GM23338 (cell line): ENCODE measurements around the gene DRC3. TPM values are rescaled to one million over a fixed set of nuclear protein-coding genes. Genes with fewer than 3 reads are reported as not detected.

Experiments
- ATAC-seq: fragments of 200-7000 bp; cut with Tn5 transposase; 3 replicates; pipeline ENCODE4 v1.9.1; 2020
- DNase-seq: peaks from one replicate; pipeline ENCODE4 v3.0.0-alpha.2; 2015; ENCODE audit warnings: low spot score
- H2AFZ ChIP-seq: fragments of 200-600 bp; sonication (generic); 2 replicates; pipeline ENCODE4 v1.8.0; 2016; ENCODE audit warnings: antibody characterized with exemption, mild to moderate bottlenecking, moderate library complexity
- H3F3A ChIP-seq: fragments of 200-600 bp; sonication (generic); replicated peaks from 2 replicates; pipeline ENCODE4 v1.8.0; 2017; ENCODE audit warnings: antibody characterized with exemption, mixed run types, low read depth
- H3K27ac ChIP-seq: fragments of 200-600 bp; sonication (generic); 2 replicates; pipeline ENCODE4 v1.6.1; 2016; ENCODE audit warnings: low read depth
- H3K27me3 ChIP-seq: fragments of 200-600 bp; sonication (generic); 2 replicates; pipeline ENCODE4 v1.8.0; 2016; ENCODE audit warnings: mild to moderate bottlenecking, mixed run types, moderate library complexity; ENCODE audit not compliant: insufficient read depth
- H3K36me3 ChIP-seq: fragments of 200-600 bp; sonication (generic); 2 replicates; pipeline ENCODE4 v1.8.0; 2016; ENCODE audit warnings: mild to moderate bottlenecking; ENCODE audit not compliant: insufficient read depth
- H3K4me1 ChIP-seq: fragments of 200-600 bp; sonication (generic); 2 replicates; pipeline ENCODE4 v1.8.0; 2016; ENCODE audit warnings: mild to moderate bottlenecking, moderate library complexity; ENCODE audit not compliant: insufficient read depth
- H3K4me2 ChIP-seq: fragments of 200-600 bp; sonication (generic); 2 replicates; pipeline ENCODE4 v1.7.1; 2017; ENCODE audit warnings: mixed run types
- H3K4me3 ChIP-seq: fragments of 200-600 bp; sonication (generic); 2 replicates; pipeline ENCODE4 v1.6.1; 2016; ENCODE audit warnings: mixed run types
- H3K79me2 ChIP-seq: fragments of 200-600 bp; sonication (generic); replicated peaks from 2 replicates; pipeline ENCODE4 v1.8.0; 2017; ENCODE audit warnings: mild to moderate bottlenecking; ENCODE audit not compliant: insufficient read depth
- H3K9me2 ChIP-seq: fragments of 200-600 bp; sonication (generic); 2 replicates; pipeline ENCODE4 v1.8.0; 2017; ENCODE audit not compliant: insufficient read depth
- H4K20me1 ChIP-seq: fragments of 200-600 bp; sonication (generic); replicated peaks from 2 replicates; pipeline ENCODE4 v1.8.0; 2017; ENCODE audit warnings: mild to moderate bottlenecking; ENCODE audit not compliant: insufficient read depth
- H3K27ac Mint-ChIP-seq: 2 replicates; pipeline ENCODE4 v1.8.0; 2020; ENCODE audit warnings: inconsistent platforms, mild to moderate bottlenecking, moderate library complexity, mixed read lengths
- H3K27me3 Mint-ChIP-seq: 3 replicates; pipeline ENCODE4 v1.8.0; 2022; ENCODE audit warnings: low read depth, mild to moderate bottlenecking, moderate library complexity, mixed read lengths, inconsistent platforms; ENCODE audit not compliant: insufficient read depth, poor library complexity
- H3K36me3 Mint-ChIP-seq: 3 replicates; pipeline ENCODE4 v1.8.0; 2021; ENCODE audit warnings: low read depth, mild to moderate bottlenecking, inconsistent platforms, moderate library complexity, mixed read lengths
- H3K4me1 Mint-ChIP-seq: 3 replicates; pipeline ENCODE4 v1.8.0; 2020; ENCODE audit warnings: mild to moderate bottlenecking, inconsistent platforms, mixed read lengths
- H3K4me3 Mint-ChIP-seq: 3 replicates; pipeline ENCODE4 v1.8.0; 2021; ENCODE audit warnings: moderate library complexity, mild to moderate bottlenecking, inconsistent platforms, mixed read lengths
- H3K9me3 Mint-ChIP-seq: 3 replicates; pipeline ENCODE4 v1.8.0; 2020; ENCODE audit warnings: moderate library complexity, mild to moderate bottlenecking, inconsistent platforms, mixed read lengths
- CREB1 ChIP-seq: fragments of 250-450 bp; sonication (Bioruptor Pico); IDR thresholded peaks from 2 replicates; pipeline ENCODE4 v1.5.0; 2020; ENCODE audit warnings: low read depth, mild to moderate bottlenecking, moderate library complexity
- EZH2 ChIP-seq: fragments of 200-600 bp; sonication (generic); IDR thresholded peaks from one replicate; pipeline ENCODE4 v1.8.0; 2017; ENCODE audit warnings: antibody characterized with exemption, mild to moderate bottlenecking, low read depth; ENCODE audit not compliant: unreplicated experiment
- EZH2phosphoT487 ChIP-seq: fragments of 200-600 bp; sonication (generic); IDR thresholded peaks from one replicate; pipeline ENCODE4 v1.8.1; 2018; ENCODE audit warnings: antibody characterized with exemption; ENCODE audit not compliant: unreplicated experiment
- JUNB ChIP-seq: IDR thresholded peaks from one replicate; pipeline ENCODE4 v1.6.1; 2016; ENCODE audit warnings: antibody characterized with exemption; ENCODE audit not compliant: unreplicated experiment
- NANOG ChIP-seq: IDR thresholded peaks from 2 replicates; pipeline ENCODE4 v1.6.1; 2016; ENCODE audit warnings: antibody characterized with exemption, borderline replicate concordance
- POLR2AphosphoS5 ChIP-seq: IDR thresholded peaks from 2 replicates; pipeline ENCODE4 v1.6.1; 2016; ENCODE audit warnings: antibody characterized with exemption, low read depth
- STAT1 ChIP-seq: IDR thresholded peaks from one replicate; pipeline ENCODE4 v1.6.1; 2016; ENCODE audit warnings: antibody characterized with exemption; ENCODE audit not compliant: unreplicated experiment
- ZNF114 ChIP-seq: fragments of 250-450 bp; sonication (Bioruptor Pico); IDR thresholded peaks from 2 replicates; pipeline ENCODE4 v1.5.0; 2020; ENCODE audit warnings: mild to moderate bottlenecking, moderate library complexity
- ZNF331 ChIP-seq: fragments of 250-450 bp; sonication (Bioruptor Pico); IDR thresholded peaks from 2 replicates; pipeline ENCODE4 v1.5.0; 2020; ENCODE audit warnings: low read depth, mild to moderate bottlenecking, moderate library complexity
- polyA plus RNA-seq: library from polyadenylated mRNA; unstranded; fragments of >200 nt; fragmentation: Nextera tagmentation; extraction: Ambion mirVana; gene quantifications from 2 replicates; pipeline ENCODE4 v1.2.1, GENCODE V29; 2016
- total RNA-seq: library from RNA; depleted of rRNA; stranded (reverse); fragments of >200 nt; shearing (Covaris generic); gene quantifications from 2 replicates; pipeline ENCODE4 v1.2.3, GENCODE V29; 2014
- TF ChIP-seq, protein P1 (sequence below), 2 experiments: fragments of 200-600 bp in 1 of 2; sonication (generic) in 1 of 2; conservative IDR thresholded peaks; 2 replicates each; pipeline versions ENCODE4 v1.5.1 to v1.6.1; 2016 to 2017; ENCODE audit warnings: antibody characterized with exemption in 2 of 2, low read depth in 2 of 2, mild to moderate bottlenecking in 2 of 2, moderate library complexity in 1 of 2
- TF ChIP-seq, protein P2 (sequence below): IDR thresholded peaks from one replicate; pipeline ENCODE4 v1.6.1; 2018; ENCODE audit warnings: antibody characterized with exemption; ENCODE audit not compliant: unreplicated experiment
- TF ChIP-seq, protein P3 (sequence below): IDR thresholded peaks from 2 replicates; pipeline ENCODE4 v1.6.1; 2016; ENCODE audit warnings: antibody characterized with exemption

DRC3 gene
- total and polyA plus RNA-seq, 2 experiments from 2014 or later: 1.1 TPM; not detected in 1

- ATAC-seq (peak; percentile 71), DNase-seq (peak; percentile 40)
- no peaks in the 10 kb centered on the region for H4K20me1 ChIP-seq
- no peaks in the 10 kb centered on the region for H3K4me1 ChIP-seq
- H2AFZ ChIP-seq: no peak overlapping the region
- peaks cover 8% of the 10 kb centered on the region; the same call in 2 of the 3 replicates for H3K4me1 Mint-ChIP-seq
- no peaks in the 10 kb centered on the region for H3K36me3 Mint-ChIP-seq
- H3K9me3 Mint-ChIP-seq: peaks cover 3% of the 10 kb centered on the region; the same call in 1 of the 3 replicates
- H3K4me2 ChIP-seq: no peak overlapping the region
- TF ChIP-seq EZH2: no peak
- TF ChIP-seq, protein P1, sequence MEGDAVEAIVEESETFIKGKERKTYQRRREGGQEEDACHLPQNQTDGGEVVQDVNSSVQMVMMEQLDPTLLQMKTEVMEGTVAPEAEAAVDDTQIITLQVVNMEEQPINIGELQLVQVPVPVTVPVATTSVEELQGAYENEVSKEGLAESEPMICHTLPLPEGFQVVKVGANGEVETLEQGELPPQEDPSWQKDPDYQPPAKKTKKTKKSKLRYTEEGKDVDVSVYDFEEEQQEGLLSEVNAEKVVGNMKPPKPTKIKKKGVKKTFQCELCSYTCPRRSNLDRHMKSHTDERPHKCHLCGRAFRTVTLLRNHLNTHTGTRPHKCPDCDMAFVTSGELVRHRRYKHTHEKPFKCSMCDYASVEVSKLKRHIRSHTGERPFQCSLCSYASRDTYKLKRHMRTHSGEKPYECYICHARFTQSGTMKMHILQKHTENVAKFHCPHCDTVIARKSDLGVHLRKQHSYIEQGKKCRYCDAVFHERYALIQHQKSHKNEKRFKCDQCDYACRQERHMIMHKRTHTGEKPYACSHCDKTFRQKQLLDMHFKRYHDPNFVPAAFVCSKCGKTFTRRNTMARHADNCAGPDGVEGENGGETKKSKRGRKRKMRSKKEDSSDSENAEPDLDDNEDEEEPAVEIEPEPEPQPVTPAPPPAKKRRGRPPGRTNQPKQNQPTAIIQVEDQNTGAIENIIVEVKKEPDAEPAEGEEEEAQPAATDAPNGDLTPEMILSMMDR (conservative IDR thresholded peaks at IDR 0.05; ENCODE audit: low read depth in 2 of 2): 0 out of 4 replicates have a peak, but pooled peaks of 1 of the 2 experiments have one; percentile 21
- H3K4me3 Mint-ChIP-seq: no peak overlapping the region
- H3F3A ChIP-seq: no peaks in the 10 kb centered on the region
- H3K27me3 ChIP-seq: no peaks in the 10 kb centered on the region
- peaks cover 12% of the 10 kb centered on the region for H3K27me3 Mint-ChIP-seq
- H3K79me2 ChIP-seq: no peaks in the 10 kb centered on the region
- no peak overlapping the region for H3K27ac ChIP-seq
- H3K36me3 ChIP-seq: no peaks in the 10 kb centered on the region
- no peaks in the 10 kb centered on the region for H3K9me2 ChIP-seq
- H3K4me3 ChIP-seq: no peak overlapping the region
- no peak overlapping the region for H3K27ac Mint-ChIP-seq
These were observed 34.0 kb downstream of the DRC3 start for GRCh38 chr17:18006495-18007239.

- no peak overlapping the region for H2AFZ ChIP-seq
- H3F3A ChIP-seq: no peaks in the 10 kb centered on the region
- H3K79me2 ChIP-seq: no peaks in the 10 kb centered on the region
- H3K4me1 ChIP-seq: no peaks in the 10 kb centered on the region
- Mint-ChIP-seq H3K27me3 (peaks cover 12% of the 10 kb centered on the region), H3K36me3 (no peaks in the 10 kb centered on the region), H3K27ac (no peak overlapping the region), H3K9me3 (peaks cover 3% of the 10 kb centered on the region; the same call in 1 of the 3 replicates), H3K4me1 (peaks cover 8% of the 10 kb centered on the region; the same call in 2 of the 3 replicates), H3K4me3 (no peak overlapping the region)
- H3K36me3 ChIP-seq: no peaks in the 10 kb centered on the region
- H3K4me3 ChIP-seq: no peak overlapping the region
- ATAC-seq (no peak), DNase-seq (no peak)
- no peak overlapping the region for H3K4me2 ChIP-seq
- no peaks in the 10 kb centered on the region for H3K27me3 ChIP-seq
- H3K27ac ChIP-seq: no peak overlapping the region
- H4K20me1 ChIP-seq: peaks cover 5% of the 10 kb centered on the region; the same call in 1 of the 2 replicates
- H3K9me2 ChIP-seq: no peaks in the 10 kb centered on the region
- TF ChIP-seq, protein P1 (conservative IDR thresholded peaks at IDR 0.05; ENCODE audit: low read depth in 2 of 2): no peak
- TF ChIP-seq JUNB: no peak
- no peak for TF ChIP-seq NANOG
- no peak for TF ChIP-seq STAT1
- no peak for TF ChIP-seq EZH2
- TF ChIP-seq ZNF331: no peak
- TF ChIP-seq, protein P2, sequence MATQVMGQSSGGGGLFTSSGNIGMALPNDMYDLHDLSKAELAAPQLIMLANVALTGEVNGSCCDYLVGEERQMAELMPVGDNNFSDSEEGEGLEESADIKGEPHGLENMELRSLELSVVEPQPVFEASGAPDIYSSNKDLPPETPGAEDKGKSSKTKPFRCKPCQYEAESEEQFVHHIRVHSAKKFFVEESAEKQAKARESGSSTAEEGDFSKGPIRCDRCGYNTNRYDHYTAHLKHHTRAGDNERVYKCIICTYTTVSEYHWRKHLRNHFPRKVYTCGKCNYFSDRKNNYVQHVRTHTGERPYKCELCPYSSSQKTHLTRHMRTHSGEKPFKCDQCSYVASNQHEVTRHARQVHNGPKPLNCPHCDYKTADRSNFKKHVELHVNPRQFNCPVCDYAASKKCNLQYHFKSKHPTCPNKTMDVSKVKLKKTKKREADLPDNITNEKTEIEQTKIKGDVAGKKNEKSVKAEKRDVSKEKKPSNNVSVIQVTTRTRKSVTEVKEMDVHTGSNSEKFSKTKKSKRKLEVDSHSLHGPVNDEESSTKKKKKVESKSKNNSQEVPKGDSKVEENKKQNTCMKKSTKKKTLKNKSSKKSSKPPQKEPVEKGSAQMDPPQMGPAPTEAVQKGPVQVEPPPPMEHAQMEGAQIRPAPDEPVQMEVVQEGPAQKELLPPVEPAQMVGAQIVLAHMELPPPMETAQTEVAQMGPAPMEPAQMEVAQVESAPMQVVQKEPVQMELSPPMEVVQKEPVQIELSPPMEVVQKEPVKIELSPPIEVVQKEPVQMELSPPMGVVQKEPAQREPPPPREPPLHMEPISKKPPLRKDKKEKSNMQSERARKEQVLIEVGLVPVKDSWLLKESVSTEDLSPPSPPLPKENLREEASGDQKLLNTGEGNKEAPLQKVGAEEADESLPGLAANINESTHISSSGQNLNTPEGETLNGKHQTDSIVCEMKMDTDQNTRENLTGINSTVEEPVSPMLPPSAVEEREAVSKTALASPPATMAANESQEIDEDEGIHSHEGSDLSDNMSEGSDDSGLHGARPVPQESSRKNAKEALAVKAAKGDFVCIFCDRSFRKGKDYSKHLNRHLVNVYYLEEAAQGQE: no peak
- no peak for TF ChIP-seq CREB1 (CRISPR knock-in tag)
- TF ChIP-seq, protein P3, sequence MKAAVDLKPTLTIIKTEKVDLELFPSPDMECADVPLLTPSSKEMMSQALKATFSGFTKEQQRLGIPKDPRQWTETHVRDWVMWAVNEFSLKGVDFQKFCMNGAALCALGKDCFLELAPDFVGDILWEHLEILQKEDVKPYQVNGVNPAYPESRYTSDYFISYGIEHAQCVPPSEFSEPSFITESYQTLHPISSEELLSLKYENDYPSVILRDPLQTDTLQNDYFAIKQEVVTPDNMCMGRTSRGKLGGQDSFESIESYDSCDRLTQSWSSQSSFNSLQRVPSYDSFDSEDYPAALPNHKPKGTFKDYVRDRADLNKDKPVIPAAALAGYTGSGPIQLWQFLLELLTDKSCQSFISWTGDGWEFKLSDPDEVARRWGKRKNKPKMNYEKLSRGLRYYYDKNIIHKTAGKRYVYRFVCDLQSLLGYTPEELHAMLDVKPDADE: no peak
- no peak for TF ChIP-seq POLR2AphosphoS5
- TF ChIP-seq EZH2phosphoT487: no peak
- TF ChIP-seq ZNF114: no peak
These were observed 36.0 kb downstream of the DRC3 start for GRCh38 chr17:18008496-18009268.
